MM.1S (cell line): ENCODE results near the gene FOXK2.

Source experiments
- EZH2 ChIP-seq: fragments of 300-600 bp; sonication (generic); optimal IDR thresholded peaks from 2 replicates; pipeline ENCODE3; 2017; ENCODE audit warnings: low read depth, mild to moderate bottlenecking, antibody characterized with exemption, low read length, mixed read lengths
- EZH2phosphoT487 ChIP-seq: fragments of 300-600 bp; sonication (generic); IDR thresholded peaks from 2 replicates; pipeline ENCODE4 v1.6.1; 2018; ENCODE audit warnings: antibody characterized with exemption, low read length
- TF ChIP-seq, protein P1 (sequence below): fragments of 300-600 bp; sonication (generic); IDR thresholded peaks from 2 replicates; pipeline ENCODE4 v1.5.1; 2016; ENCODE audit warnings: antibody characterized with exemption, low read length, mixed read lengths

DNA sequence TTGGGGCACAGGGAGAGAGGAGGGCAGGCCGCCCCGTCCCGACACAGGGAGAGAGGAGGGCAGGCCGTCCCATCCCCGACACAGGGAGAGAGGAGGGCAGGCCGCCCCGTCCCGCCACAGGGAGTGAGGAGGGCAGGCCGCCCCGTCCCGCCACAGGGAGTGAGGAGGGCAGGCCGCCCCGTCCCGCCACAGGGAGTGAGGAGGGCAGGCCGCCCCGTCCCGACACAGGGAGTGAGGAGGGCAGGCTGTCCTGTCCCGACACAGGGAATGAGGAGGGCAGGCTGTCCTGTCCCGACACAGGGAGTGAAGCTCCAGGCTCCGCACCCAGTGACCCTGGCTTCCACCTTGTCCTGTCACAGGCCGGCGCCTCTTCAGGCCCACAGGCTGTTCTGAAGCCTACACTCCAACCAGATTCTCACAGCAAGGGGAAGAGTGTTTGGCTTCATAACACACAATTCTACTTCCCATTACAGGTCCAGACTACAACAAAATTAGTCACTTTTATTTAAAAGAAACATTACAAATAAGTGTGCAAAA lies 94.6 kb downstream of the FOXK2 start:
- TF ChIP-seq, protein P1, sequence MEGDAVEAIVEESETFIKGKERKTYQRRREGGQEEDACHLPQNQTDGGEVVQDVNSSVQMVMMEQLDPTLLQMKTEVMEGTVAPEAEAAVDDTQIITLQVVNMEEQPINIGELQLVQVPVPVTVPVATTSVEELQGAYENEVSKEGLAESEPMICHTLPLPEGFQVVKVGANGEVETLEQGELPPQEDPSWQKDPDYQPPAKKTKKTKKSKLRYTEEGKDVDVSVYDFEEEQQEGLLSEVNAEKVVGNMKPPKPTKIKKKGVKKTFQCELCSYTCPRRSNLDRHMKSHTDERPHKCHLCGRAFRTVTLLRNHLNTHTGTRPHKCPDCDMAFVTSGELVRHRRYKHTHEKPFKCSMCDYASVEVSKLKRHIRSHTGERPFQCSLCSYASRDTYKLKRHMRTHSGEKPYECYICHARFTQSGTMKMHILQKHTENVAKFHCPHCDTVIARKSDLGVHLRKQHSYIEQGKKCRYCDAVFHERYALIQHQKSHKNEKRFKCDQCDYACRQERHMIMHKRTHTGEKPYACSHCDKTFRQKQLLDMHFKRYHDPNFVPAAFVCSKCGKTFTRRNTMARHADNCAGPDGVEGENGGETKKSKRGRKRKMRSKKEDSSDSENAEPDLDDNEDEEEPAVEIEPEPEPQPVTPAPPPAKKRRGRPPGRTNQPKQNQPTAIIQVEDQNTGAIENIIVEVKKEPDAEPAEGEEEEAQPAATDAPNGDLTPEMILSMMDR = no peak
- no peak for TF ChIP-seq EZH2phosphoT487
- TF ChIP-seq EZH2 = no peak
